CD4-positive, alpha-beta T cell treated with Interleukin-6 at 100 ng/mL for 8 hours (primary cell): ENCODE measurements around the gene MINAR1.

Experiments used
- DNase-seq: peaks from one replicate; pipeline ENCODE4 v3.0.0-alpha.2; 2020; ENCODE audit warnings: mixed read lengths, low spot score

The MINAR1 gene

GRCh38 chr15:79430901-79431635, 1.1 kb upstream of the MINAR1 start:
- no peak for DNase-seq

GRCh38 chr15:79432345-79433275, 474 bp downstream of the MINAR1 start:
- no peak for DNase-seq

DNA sequence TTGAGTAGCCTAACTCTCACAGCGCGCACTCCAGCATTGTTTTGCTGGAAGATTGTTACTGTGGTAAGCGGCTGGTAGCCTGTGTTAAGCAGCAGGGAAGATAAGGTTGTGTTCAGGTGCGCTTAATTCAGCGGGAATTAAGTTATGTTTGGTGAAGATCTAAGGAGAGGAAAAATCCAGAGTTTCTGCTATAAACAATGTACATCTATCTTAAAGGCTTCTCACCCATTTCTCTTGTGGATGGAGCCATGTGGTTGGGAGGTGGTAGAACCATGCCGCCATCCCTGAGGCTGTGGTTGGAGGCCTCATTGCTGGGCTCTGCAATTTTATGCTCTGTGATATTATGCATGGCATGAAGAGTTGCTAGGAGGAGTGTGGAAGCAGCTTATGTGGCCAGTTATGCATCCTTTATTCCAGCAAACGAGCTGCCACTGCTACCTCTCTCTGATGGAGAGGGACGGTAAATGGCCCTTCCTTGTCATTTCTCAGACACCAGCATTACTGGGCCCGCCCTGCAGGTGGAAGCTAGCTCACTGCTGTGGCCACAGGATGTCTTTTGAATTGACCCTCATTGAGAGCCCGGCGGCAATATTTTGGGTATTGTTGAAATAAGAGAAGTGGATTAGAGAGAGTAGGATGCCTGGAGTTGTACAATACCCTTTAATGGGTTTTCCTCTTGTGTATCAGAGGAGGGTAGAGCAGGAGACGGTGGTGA, 1.3 kb downstream of the MINAR1 start:
- DNase-seq = no peak

- DNase-seq = no peak
These were observed 2.2 kb downstream of the MINAR1 start for GRCh38 chr15:79434361-79434760.

- DNase-seq = no peak
These were observed 4.1 kb downstream of the MINAR1 start for GRCh38 chr15:79436037-79436780.

DNA sequence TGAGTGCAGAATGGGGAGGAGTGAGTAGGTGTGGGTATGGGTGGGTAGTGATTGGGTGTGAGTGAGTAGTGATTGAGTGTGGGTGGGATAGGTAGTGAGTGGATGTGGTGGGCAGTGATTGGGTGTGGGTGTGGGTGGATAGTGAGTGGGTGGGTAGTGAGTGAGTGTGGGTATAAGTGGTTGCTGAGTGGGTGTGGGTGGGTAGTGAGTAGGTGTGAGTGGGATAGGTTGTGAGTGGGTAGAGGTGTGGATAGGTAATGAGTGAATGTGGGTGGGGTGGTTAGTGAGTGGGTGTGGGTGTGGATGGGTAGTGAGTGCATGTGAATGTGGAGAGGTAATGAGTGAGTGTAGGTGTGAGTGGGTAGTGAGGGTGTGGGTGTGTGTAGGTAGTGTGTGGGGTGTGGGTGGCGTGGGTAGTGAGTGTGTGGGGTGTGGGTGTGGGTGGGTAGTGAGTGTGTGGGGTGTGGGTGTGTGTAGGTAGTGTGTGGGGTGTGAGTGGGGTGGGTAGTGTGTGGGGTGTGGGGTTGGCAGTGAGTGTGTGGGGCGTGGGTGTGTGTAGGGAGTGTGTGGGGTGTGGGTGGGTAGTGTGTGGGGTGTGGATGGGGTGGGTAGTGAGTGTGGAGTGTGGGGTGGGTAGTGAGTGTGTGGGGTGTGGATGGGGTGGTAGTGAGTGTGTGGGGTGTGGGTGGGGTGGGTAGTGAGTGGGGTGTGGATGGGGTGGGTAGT, 5.3 kb downstream of the MINAR1 start:
- DNase-seq = no peak

DNA sequence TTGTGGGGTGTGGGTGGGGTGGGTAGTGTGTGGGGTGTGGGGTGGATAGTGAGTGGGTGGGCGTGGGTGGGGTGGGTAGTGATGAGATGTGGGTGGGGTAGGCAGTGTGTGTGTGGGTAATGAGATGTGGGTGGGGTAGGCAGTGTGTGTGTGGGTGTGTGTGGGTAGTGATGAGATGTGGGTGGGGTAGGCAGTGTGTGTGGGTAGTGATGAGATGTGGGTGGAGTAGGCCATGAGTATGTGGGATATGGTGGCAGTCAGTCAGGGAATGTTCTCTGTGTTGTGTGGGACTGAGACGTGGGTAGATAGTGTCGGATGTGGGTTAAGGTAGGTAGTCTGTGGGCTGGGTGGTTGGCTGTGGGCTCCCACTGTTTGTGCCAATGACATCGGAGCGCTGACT, 7.1 kb downstream of the MINAR1 start:
- no peak for DNase-seq

DNA sequence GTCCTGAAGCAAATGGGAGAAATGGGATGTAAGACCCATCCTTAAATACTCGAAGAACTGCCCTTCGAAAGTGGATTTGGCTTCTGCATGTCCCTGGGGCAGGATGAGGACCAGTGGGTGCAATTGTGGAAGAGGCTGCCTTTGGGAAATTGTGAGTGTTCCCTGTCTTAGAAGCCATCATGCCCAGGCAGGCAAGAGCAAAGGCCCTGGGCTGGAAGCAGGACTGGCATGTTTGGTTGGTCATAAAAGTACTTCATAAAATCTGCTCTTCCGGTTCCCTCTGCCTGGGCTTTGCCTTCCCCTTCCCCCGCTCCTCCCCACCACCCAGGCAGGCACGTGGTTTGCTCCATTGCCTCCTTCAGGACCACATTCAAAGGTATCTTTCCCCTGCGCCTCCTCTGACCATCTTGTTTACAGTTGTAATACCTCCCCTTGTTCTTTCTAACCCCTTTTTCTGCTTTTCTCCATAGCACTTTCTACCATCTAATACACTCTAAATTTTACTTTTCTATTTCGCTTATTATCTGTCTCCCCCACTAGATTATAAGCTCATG, 8.3 kb downstream of the MINAR1 start:
- DNase-seq = no peak

DNA sequence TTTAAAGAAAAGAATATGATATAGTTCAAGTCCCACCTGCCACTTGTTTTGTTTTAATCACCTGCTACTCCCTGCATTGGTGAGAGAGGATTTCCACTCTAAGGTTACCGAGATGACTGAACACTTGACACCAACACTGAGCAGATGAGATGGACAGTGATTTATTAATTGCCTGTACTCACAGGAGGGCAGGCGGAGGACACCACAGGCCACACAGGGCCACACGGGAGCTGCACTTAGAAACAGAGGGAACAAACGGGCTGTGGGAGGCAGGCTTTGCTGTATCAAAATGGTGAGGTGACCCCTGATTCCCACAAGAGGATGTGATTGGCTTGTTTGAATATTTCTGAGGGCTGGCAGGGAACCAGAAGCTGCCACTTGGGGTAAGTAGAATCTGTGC, 10.8 kb downstream of the MINAR1 start:
- no peak for DNase-seq

GRCh38 chr15:79447060-79447459, 14.9 kb downstream of the MINAR1 start:
- DNase-seq = no peak

DNA sequence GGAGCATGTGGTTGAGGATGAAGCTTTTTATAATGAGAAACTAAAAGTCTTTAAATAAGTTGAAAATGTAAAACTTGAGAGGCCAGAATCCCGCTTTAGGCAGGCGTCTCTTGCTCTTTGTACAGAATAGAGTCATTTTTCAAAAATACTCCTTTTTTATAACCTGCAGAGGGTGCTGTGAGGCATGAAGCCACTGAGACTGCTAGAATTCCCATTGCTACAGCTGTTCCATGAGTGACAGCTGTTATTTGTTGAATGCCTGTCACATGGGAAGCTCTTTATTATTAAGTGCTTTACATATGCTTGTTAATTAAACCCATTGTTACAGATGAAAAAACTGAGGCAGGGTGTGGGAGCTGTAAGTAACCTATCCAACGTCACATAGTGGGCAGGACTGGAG, 18.5 kb downstream of the MINAR1 start:
- no peak for DNase-seq

DNA sequence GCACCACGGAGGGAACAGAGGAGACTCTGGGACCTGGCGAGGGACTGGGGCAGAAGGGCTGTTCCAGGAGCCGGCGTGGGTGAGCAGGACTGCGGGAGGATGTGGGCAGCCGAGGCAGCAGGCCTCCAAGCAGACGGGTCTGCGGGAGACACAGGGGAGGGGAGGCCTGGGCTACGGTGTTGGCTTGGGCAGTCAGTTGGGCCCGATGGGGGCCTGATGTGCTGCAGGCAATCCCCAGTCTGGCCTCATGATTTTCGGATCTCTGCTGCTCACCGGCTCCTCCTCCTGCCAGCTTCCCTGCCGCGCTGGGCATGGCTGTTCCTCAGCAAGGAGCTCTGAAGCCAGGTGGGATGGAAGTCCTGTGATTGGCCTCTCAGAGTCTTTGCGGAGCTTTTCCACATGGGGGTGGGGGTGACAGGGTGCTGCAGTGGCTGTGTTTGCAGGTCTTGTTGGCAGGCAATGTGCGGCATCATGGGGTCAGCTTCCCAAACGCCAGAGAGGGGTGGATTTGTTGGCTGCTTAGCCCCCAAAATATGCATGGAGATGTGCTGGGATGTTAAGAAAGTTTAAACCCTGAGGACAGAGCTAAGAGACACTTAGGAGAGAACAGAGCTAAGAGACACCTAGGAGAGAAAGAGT, 19.3 kb downstream of the MINAR1 start:
- DNase-seq = no peak

- DNase-seq = no peak
These were observed 20.3 kb downstream of the MINAR1 start for GRCh38 chr15:79452244-79453051.

DNA sequence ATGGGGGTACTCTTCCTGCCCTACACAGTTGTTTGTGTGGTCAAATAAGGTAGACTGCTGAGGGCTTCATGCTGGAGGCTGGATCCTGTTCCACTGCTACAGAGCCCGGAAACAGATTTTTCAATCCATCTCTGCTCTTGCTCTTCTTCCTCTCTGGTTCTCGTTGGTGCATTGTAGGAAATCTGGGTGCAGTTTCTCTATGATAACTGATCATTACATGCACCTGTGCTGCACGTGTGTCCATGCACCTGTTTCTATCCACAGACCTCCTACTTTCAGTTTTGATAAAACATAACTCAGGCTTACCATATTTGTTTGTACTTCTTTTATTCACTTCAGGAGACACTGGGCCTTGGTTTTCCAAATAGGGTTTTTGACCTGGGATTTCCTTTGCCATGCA, 21.3 kb downstream of the MINAR1 start:
- DNase-seq = no peak

- no peak for DNase-seq
These were observed 21.9 kb downstream of the MINAR1 start for GRCh38 chr15:79454063-79454462.

DNA sequence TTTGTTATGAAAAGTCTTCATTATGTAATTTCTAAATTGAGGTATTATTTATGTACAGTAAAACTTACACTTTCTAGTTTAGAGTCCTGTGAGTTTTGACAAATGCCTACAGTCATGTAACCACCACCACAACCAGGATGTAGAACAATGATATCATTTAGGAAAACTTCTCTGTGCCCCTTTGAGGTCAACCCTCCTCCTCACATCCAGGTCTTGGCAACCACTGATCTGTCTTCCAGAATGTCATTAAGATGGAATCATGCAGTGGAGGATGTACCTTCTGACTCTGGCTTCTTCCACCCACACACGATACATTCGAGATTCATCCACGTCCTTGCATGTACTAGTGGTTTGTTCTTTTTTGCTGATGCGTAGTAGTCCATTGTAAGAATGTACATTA, 23.2 kb downstream of the MINAR1 start:
- DNase-seq = no peak

GRCh38 chr15:79455943-79456342, 23.8 kb downstream of the MINAR1 start:
- DNase-seq = no peak

GRCh38 chr15:79458491-79458890, 26.4 kb downstream of the MINAR1 start:
- DNase-seq = no peak

GRCh38 chr15:79459666-79460065, 27.5 kb downstream of the MINAR1 start:
- DNase-seq = no peak
